GM19468 (cell line): ENCODE results near the gene TMEM244.
"Not testable (repeated sequence)": the region's sequence is repeated elsewhere in the genome, so short reads cannot be mapped to it uniquely, and the experiment has no call there.

Experiments
- ATAC-seq: cut with Tn5 transposase; IDR thresholded peaks from one replicate; pipeline ENCODE4 v1.9.1; 2021; ENCODE audit warnings: mild to moderate bottlenecking, moderate library complexity, moderate number of reproducible peaks; ENCODE audit not compliant: unreplicated experiment; ENCODE audit errors: extremely low read depth

TMEM244 gene

GRCh38 chr6:129818251-129818650, 42.9 kb downstream of the TMEM244 start:
- ATAC-seq: no peak

DNA sequence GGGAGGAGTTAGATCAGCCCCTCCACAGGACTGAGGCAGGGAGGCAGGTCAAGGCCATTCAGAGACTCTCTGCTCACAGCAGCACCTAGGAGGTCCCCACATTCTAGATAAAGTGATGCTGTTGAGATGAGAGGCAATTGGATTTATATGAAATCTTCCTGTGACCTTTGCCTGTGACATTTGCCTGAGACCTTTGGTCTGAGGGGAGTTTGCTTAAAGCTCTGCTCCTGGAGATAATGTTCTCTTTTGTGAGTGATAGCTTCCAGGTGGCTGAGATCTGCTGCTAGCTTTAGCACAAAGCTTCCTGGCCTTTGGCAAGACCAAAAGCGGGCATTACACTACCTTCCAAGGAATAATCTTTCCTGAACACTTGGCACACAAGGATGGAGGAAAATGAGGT, 43.3 kb downstream of the TMEM244 start:
- no peak for ATAC-seq

DNA sequence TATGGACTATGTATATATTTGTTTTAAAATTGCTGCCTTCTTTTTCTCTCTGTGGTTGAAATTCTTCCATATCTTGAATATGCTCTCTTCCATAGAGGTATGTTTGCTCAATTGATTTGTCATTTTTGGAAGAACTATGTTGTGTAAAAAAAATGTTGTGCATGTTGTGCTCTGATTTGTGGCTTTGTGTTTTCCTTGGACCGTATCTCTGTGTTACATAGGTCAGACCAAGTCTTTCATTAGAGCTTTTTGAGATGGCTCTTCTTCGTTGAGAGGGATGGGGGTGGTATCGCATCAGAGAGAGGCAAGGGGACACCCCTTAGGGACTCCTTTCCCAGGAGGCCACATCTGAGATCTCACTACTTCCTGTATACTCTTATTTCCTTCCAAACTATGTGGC, 43.8 kb downstream of the TMEM244 start:
- no peak for ATAC-seq

DNA sequence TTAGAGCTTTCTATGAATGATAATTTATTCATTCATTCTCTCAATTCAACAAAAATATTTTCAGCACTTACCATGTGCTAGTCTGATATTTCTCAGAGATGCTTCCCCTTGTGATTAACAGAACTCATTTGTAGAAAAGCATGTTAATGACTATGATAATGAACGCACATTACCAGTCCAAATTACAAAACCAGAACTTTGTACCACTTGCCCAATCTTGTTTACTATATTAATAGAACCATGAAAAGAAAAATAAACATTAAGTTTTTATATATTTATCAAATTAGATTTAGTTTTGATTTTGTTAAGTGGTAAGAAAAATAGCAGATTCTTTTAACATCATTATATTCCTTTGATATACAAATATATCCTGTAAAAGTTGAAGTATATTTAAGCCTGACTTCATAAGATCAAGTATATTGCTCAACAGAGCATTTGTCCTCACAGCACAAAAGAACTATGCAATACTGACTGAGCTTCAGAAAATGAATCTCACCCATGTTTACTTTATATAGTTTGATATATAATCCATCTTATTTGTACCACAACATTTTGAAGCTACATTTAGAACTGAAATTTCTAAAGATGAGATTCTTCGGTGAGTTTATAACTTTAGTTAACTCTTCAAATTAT, 48.9 kb downstream of the TMEM244 start:
- ATAC-seq: no peak

DNA sequence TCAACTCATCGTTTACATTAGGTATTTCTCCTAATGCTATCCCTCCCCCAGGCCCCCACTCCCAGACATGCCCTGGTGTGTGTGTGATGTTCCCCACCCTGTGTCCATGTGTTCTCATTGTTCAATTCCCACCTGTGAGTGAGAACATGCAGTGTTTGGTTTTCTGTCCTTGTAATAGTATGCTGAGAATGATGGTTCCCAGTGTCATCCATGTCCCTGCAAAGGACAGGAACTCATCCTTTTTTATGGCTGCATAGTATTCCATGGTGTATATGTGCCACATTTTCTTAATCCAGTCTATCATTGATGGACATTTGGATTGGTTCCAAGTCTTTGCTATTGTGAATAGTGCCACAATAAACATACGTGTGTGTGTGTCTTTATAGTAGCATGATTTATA, 54.0 kb downstream of the TMEM244 start:
- not testable (repeated sequence) for ATAC-seq

DNA sequence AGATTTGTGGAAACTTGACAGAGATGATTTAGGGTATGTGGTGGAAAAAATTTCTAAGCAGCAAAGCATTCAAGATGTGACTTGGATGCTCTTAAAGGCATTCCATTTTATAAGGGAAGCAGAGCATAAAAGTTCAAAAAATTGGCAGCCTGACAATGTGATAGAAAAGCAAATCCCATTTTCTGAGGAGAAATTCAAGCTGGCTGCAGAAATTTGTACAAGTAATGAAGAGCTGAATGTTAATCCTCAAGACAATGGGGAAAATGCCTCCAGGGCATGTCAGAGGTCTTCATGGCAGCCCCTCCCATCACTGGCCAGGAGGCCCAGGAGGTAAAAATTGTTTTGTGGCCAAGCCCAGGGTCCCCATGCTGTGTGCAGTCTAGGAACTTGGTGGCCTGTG, 58.2 kb downstream of the TMEM244 start:
- not testable (repeated sequence) for ATAC-seq

DNA sequence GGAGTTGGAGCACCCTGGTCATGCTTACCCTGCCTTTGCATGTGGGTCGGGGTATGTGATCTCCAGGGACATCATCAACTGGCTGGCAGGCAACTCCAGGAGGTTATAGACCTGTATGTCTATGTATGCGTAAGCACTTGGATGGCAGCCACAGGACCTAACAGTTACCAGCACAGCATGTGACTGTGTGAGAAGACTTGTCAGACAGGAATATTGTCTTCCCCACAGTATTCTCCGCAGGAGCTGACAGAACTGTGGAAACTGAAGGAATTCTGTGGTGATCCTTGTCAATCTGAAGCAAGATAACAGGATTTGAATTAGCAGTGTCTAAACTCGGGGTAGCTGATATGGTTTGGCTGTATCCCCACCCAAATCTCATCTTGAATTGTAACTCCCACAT, 59.2 kb downstream of the TMEM244 start:
- no peak for ATAC-seq

DNA sequence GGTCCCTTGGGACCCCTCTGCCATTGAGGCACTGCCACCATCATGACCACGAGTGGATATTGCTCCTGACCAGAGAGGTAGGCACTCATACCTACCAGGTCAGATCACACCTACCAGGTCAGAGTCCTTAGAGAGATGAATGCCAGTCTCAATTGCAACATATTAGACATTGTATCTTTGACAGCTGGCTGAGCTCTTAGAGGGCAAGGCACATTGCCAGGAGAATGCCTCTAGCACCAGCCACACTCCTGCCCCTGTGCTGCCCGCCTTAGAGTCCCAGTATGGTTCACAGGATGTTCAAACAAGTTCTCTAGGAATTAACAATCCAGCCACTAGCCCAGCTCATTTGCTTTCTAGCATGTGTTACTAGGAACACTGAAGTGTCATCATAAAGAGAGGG, 65.9 kb downstream of the TMEM244 start:
- ATAC-seq: no peak

DNA sequence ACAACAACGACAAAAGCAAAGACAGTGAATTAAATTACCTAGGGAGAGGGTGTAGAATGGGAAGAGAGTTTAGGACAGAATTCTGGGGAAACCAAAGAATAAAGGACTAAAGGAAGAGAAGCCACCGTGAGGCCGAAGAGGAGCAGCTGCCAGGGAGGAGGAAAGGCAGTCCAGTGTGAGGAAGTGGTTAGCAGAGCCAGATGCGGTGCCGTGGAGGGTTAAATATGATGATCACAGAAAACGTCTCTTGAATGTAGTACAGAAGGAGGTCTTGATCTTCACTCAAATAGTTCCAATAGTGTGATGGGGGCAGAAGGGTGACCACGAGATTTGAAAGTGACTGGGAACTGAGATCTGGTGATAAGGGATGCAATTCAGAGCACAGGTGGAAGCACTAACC, 67.7 kb downstream of the TMEM244 start:
- no peak for ATAC-seq

- ATAC-seq: no peak
Observed at GRCh38 chr6:129792049-129792448, 69.1 kb downstream of the TMEM244 start.

DNA sequence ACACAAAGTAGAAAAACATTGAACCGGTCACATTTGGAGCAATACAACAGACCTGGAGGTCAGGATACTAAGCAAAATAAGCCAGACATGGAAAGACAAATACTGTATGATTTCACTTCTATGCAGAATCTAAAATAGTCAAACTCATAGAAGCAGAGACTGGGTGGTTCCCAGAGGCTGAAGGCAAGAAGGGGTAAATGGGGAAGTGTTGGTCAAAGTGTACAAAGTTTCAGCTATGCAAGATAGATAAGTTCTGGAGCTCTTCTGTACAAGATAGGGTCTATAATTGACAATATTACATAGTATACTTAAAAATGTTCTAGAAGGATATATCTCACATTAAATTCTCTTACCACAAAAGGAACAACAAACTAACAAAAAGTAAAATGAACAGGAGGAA, 70.3 kb downstream of the TMEM244 start:
- ATAC-seq: no peak

- ATAC-seq: no peak
Observed at GRCh38 chr6:129789974-129790373, 71.1 kb downstream of the TMEM244 start.

GRCh38 chr6:129787816-129788215, 73.3 kb downstream of the TMEM244 start:
- no peak for ATAC-seq

- no peak for ATAC-seq
Observed at GRCh38 chr6:129786548-129786947, 74.6 kb downstream of the TMEM244 start.

DNA sequence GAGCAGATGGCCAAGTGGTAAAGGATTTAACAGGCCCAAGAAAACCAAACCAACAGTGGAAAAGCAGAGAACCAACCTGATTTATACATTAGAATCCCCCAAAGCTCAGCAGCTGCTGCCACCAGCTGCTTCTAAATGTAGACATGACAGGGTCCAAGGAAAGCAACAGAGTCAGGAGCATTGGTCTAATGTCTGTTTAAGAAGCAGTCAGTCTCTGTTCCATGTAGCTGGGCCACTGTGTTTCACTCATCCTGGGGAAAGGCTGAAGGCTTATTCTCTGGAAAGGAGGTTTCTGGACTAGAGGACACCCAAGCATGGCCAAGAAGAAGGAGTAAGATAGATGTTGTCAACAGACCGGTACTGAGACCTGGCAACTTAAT, 75.4 kb downstream of the TMEM244 start:
- ATAC-seq: no peak

GRCh38 chr6:129785047-129785755, 75.9 kb downstream of the TMEM244 start:
- no peak for ATAC-seq
